Pulmonary artery endothelial cell (primary cell): Measurements from ENCODE around the gene IGSF9B. TPM values are rescaled to one million over a fixed set of nuclear protein-coding genes. Genes with fewer than 3 reads are reported as not detected.

ENCODE experiments used
- DNase-seq: peaks from one replicate; pipeline ENCODE4 v3.0.0-alpha.2; 2011; ENCODE audit warnings: low read depth, low spot score
- total RNA-seq: library from RNA; depleted of rRNA; stranded (reverse); fragments of >200 nt; gene quantifications from 2 replicates; pipeline ENCODE4 v1.2.3, GENCODE V29; 2014

IGSF9B gene
- total RNA-seq, 1 donor from 2014 or later, result under 0.01 TPM

- DNase-seq, result no peak
These were observed 785 bp downstream of the IGSF9B start for GRCh38 chr11:133955945-133956421.

- no peak for DNase-seq
These were observed 1.5 kb downstream of the IGSF9B start for GRCh38 chr11:133955081-133955891.

GRCh38 chr11:133953999-133954398 lies 2.8 kb downstream of the IGSF9B start:
- no peak for DNase-seq

GRCh38 chr11:133953547-133953946 lies 3.2 kb downstream of the IGSF9B start:
- no peak for DNase-seq

- DNase-seq, result no peak
These were observed 4.3 kb downstream of the IGSF9B start for GRCh38 chr11:133952199-133953190.

GRCh38 chr11:133951327-133952198 lies 5.2 kb downstream of the IGSF9B start:
- DNase-seq, result no peak

GRCh38 chr11:133950874-133951326 lies 5.9 kb downstream of the IGSF9B start:
- no peak for DNase-seq

- DNase-seq, result no peak
These were observed 6.3 kb downstream of the IGSF9B start for GRCh38 chr11:133950421-133950820.

GRCh38 chr11:133949129-133949528 lies 7.6 kb downstream of the IGSF9B start:
- no peak for DNase-seq

- DNase-seq, result no peak
These were observed 8.1 kb downstream of the IGSF9B start for GRCh38 chr11:133948711-133949110.

- DNase-seq, result no peak
These were observed 9.4 kb downstream of the IGSF9B start for GRCh38 chr11:133947321-133947756.

GRCh38 chr11:133946541-133947318 lies 10.0 kb downstream of the IGSF9B start:
- no peak for DNase-seq

- DNase-seq, result no peak
These were observed 10.7 kb downstream of the IGSF9B start for GRCh38 chr11:133946051-133946450.

GRCh38 chr11:133945087-133945974 lies 11.4 kb downstream of the IGSF9B start:
- DNase-seq, result no peak

- no peak for DNase-seq
These were observed 12.6 kb downstream of the IGSF9B start for GRCh38 chr11:133943950-133944698.

- no peak for DNase-seq
These were observed 14.2 kb downstream of the IGSF9B start for GRCh38 chr11:133942577-133942976.

GRCh38 chr11:133941546-133941945 lies 15.2 kb downstream of the IGSF9B start:
- no peak for DNase-seq

- DNase-seq, result no peak
These were observed 16.7 kb downstream of the IGSF9B start for GRCh38 chr11:133940034-133940433.
